NB4 (cell line): ENCODE measurements around the gene CPN2.

Source experiments
- DNase-seq: peaks from one replicate; pipeline ENCODE4 v3.0.0; 2010; ENCODE audit warnings: low read depth
- H3K4me3 ChIP-seq: one replicate; pipeline ENCODE4 v1.5.1; 2011; ENCODE audit warnings: mild to moderate bottlenecking, low read depth, low read length, moderate library complexity
- CTCF ChIP-seq: IDR thresholded peaks from one replicate; pipeline ENCODE4 v1.5.1; 2012; ENCODE audit warnings: low read depth, low read length
- MAX ChIP-seq: IDR thresholded peaks from 2 replicates; pipeline ENCODE4 v1.6.1; 2011; ENCODE audit warnings: low read depth, low read length
- MYC ChIP-seq: IDR thresholded peaks from 2 replicates; pipeline ENCODE4 v1.6.1; 2011; ENCODE audit warnings: low read depth, low read length
- POLR2A ChIP-seq: IDR thresholded peaks from 2 replicates; pipeline ENCODE4 v1.6.1; 2011; ENCODE audit warnings: mild to moderate bottlenecking; ENCODE audit not compliant: insufficient read length; ENCODE audit errors: extremely low read depth

CPN2 gene

GRCh38 chr3:194301730-194302129 is 49.4 kb downstream of the CPN2 start:
- TF ChIP-seq MYC (no peak), MAX (no peak), CTCF (no peak), POLR2A (no peak)
- DNase-seq: peak; percentile 32
- peak overlapping the region; percentile 57 for H3K4me3 ChIP-seq

GRCh38 chr3:194300936-194301335 is 50.2 kb downstream of the CPN2 start:
- TF ChIP-seq MAX (no peak), MYC (no peak), CTCF (no peak), POLR2A (no peak)

GRCh38 chr3:194300382-194300758 is 50.8 kb downstream of the CPN2 start:
- no peak for DNase-seq
- peak overlapping the region; percentile 57 for H3K4me3 ChIP-seq
- TF ChIP-seq MAX (no peak), CTCF (no peak), MYC (no peak), POLR2A (no peak)

More at GRCh38 chr3:194300936-194301335, 50.2 kb downstream of the CPN2 start:
- H3K4me3 ChIP-seq: peak overlapping the region; percentile 57
- peak; percentile 38 for DNase-seq

GRCh38 chr3:194298331-194299227 is 52.5 kb downstream of the CPN2 start:
- no peak overlapping the region for H3K4me3 ChIP-seq
- TF ChIP-seq MYC (no peak), POLR2A (no peak), CTCF (no peak), MAX (no peak)
- DNase-seq: peak; percentile 48

GRCh38 chr3:194296454-194297263 is 54.5 kb downstream of the CPN2 start:
- TF ChIP-seq MYC (no peak), POLR2A (no peak), CTCF (no peak), MAX (no peak)

More at GRCh38 chr3:194296454-194297263, 54.5 kb downstream of the CPN2 start:
- H3K4me3 ChIP-seq: no peak overlapping the region
- no peak for DNase-seq
